Fibroblast of mammary gland (primary cell): Measurements from ENCODE around the gene MAT2A.
"Not testable (repeated sequence)": the region's sequence is repeated elsewhere in the genome, so short reads cannot be mapped to it uniquely, and the experiment has no call there.

Experiments
- DNase-seq: peaks from one replicate; pipeline ENCODE4 v3.0.0-alpha.2; 2010; ENCODE audit warnings: low read depth
- H3K4me3 ChIP-seq: 2 replicates; pipeline ENCODE4 v1.5.1; 2011; ENCODE audit warnings: low read depth, mild to moderate bottlenecking, low read length, moderate library complexity; ENCODE audit not compliant: control insufficient read depth
- TF ChIP-seq, protein P1 (sequence below): conservative IDR thresholded peaks from 2 replicates; pipeline ENCODE4 v1.5.1; 2011; ENCODE audit warnings: low read depth, low read length, inconsistent platforms; ENCODE audit not compliant: control insufficient read depth, insufficient read depth

MAT2A gene

DNA sequence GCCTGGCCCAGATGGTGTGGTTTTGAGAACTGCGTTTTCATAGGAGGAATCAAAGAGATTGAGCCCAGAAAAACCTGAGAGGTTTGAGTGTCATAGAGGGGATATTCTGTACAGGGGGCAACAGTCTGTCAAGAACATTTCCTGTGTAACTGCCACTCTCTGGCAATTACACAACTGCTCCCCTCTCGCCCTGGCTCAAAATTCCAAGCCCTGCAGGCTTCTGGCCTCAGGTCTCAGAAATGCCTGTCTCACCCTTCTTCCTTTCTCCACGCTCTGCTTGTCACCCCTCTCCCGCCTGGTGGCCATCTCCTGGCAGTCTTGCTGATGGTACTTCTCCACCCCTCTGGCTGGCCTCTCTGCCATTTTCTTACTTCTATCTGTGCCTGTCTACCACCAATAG lies 49.3 kb downstream of the MAT2A start:
- no peak overlapping the region for H3K4me3 ChIP-seq
- no peak for DNase-seq
- TF ChIP-seq, protein P1, sequence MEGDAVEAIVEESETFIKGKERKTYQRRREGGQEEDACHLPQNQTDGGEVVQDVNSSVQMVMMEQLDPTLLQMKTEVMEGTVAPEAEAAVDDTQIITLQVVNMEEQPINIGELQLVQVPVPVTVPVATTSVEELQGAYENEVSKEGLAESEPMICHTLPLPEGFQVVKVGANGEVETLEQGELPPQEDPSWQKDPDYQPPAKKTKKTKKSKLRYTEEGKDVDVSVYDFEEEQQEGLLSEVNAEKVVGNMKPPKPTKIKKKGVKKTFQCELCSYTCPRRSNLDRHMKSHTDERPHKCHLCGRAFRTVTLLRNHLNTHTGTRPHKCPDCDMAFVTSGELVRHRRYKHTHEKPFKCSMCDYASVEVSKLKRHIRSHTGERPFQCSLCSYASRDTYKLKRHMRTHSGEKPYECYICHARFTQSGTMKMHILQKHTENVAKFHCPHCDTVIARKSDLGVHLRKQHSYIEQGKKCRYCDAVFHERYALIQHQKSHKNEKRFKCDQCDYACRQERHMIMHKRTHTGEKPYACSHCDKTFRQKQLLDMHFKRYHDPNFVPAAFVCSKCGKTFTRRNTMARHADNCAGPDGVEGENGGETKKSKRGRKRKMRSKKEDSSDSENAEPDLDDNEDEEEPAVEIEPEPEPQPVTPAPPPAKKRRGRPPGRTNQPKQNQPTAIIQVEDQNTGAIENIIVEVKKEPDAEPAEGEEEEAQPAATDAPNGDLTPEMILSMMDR = no peak

DNA sequence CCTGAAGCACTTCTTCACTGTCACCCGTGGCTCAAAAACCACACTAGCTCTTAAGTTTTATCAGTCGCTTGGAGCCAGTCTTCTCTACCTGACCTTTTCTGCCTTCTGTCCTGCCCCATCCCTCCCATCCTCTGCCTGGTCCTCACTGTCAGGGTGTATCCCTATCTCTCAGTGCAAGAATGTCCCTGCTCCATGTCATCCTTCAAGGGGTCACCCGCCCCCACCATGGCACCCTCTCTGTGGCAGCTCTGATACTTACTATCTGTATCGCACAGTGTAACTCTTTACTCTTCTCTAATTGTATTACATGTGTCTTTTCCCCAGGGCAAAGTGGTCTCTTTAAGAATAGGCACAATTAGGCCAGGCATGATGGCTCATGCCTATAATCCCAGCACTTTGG lies 49.7 kb downstream of the MAT2A start:
- DNase-seq = no peak
- H3K4me3 ChIP-seq = no peak overlapping the region
- TF ChIP-seq, protein P1 = no peak

DNA sequence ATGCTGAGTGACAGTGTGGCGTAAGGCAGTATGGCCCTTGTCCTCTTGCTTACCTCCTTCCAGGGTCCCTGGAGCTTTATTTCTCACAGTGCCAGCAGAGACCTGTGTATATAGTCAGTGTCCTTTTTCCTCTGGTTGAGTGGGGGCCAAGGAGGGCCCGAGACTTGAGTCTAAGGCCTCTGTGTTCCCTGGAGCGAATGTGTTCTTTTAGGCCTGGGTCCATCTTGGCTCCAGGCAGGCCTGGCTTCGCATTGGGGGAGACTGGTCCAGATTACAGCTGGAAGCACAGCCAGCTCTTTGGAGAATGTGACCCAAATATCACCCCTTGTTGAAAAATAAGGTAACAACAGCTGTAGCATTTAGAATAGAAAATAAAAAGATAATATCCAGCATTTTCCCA lies 50.2 kb downstream of the MAT2A start:
- H3K4me3 ChIP-seq = no peak overlapping the region
- TF ChIP-seq, protein P1 = no peak
- no peak for DNase-seq

DNA sequence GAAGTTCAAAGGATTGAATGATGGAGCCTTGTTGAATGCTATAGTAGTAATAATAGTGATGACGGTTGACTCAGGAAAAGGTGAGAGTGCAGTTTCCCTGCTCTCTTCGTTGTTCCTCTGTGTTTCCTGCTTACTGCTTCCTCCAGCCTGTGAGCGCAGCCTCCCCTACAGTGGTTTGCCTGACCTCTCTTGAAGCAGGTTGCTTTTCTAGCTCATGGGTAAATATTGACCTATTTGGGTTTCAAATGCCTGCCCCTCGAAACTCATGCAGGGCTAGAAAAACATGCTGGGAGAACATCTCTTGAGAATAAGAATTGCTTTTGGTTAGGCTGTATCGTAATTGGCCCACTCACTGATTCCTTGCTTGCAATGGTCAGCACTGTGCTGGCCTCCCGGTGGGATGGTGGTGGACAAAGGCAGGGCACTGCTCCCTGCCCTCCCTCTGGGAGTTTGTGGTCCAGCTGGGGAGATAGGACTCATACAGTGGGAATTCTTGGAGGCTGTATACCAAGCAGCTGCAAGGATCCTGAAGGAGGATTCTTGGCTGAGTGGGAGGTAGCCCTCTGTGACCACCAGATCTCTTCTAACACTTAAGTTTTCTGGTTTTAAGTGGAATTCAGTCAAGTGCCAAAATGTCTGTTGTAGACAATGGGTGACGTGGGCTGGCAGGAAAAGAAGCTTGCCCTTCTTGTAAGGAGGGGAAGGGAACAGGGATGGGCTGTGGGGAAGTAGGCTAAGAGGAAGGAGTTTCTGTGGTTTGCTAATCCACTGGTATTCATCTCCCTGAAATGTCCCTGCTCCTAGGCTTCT lies 51.2 kb downstream of the MAT2A start:
- TF ChIP-seq, protein P1 = no peak
- H3K4me3 ChIP-seq = no peak overlapping the region
- DNase-seq = peak; percentile 97

DNA sequence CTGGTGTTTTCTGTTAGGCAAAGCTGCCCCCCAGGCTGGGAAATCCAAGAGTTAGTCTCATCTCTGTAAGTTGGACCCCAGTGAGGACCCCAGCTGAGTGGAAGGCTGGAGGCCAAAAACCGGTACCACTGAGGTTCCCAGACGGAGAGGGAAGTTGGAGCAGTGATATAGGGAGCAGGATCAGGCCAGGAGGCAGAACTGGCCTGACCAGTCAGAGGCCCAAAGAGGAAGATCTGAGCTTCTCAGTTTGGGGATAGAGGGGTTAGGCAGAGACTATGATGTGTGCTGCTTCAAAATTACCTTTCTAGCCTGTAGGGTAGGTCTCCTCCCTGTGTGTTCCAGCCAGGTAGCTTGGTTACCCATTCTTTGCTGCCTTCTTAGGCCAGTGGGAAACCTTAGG lies 52.0 kb downstream of the MAT2A start:
- TF ChIP-seq, protein P1 = no peak
- no peak for DNase-seq
- H3K4me3 ChIP-seq = no peak overlapping the region

DNA sequence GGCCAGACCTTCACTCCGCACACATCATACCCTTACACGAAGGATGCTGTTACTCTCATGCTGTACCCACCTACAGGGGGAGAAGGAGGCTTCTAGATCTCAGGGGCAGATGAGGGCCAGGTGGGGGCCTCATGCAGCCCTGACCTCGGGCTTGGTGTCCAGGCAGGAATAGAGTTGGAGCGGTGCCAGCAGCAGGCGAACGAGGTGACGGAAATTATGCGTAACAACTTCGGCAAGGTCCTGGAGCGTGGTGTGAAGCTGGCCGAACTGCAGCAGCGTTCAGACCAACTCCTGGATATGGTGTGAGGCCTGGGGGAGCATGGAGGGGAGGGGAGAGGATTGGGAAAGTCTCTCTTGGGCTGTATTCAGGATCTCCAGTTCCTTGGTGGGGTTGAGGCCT lies 52.6 kb downstream of the MAT2A start:
- H3K4me3 ChIP-seq = no peak overlapping the region
- no peak for DNase-seq
- TF ChIP-seq, protein P1 = no peak

DNA sequence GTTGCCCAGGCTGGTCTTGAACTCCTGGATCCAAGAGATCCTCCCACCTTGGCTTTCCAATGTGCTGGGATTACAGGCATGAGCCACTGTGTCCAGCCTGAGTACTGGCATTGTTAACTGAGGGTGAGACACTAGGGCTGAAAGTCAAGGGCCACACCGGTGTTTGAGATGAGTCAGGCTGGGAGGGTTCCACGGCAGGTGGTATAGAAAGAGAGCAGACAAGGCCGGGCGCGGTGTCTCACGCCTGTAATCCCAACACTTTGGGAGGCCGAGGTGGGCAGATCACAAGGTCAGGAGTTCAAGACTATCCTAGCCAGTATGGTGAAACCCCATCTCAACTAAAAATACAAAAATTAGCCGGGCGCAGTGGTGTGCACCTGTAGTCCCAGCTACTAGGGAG lies 53.3 kb downstream of the MAT2A start:
- not testable (repeated sequence) for H3K4me3 ChIP-seq, DNase-seq
